PC-3 (cell line): ENCODE measurements around the gene FRZB. TPM values are rescaled to one million over a fixed set of nuclear protein-coding genes. Genes with fewer than 3 reads are reported as not detected.

ENCODE experiments used
- ATAC-seq: fragments of 200-7000 bp; cut with Tn5 transposase; 2 replicates; pipeline ENCODE4 v1.9.1; 2020; ENCODE audit warnings: mild to moderate bottlenecking, moderate library complexity
- BruUV-seq: library from RNA; stranded (reverse); fragments of 400-500 nt; replicated peaks from 2 replicates; lab custom pipeline; 2021; lab: Mats Ljungman, UMichigan
- CTCF ChIA-PET: fragments of 300-600 bp; sonication (Branson Sonifier 250); formaldehyde crosslinking; loops from one replicate; lab custom pipeline; 2022; ENCODE audit warnings: antibody characterized with exemption; lab: Charles Lee
- POLR2A ChIA-PET: fragments of 300-600 bp; sonication (Branson Sonifier 250); formaldehyde crosslinking; loops from one replicate; lab custom pipeline; 2022; ENCODE audit warnings: antibody characterized with exemption; ENCODE audit not compliant: unreplicated experiment; lab: Charles Lee
- DNase-seq: peaks from one replicate; pipeline ENCODE4 v3.0.0-alpha.2; 2015
- H2AFZ ChIP-seq: fragments of 300-600 bp; sonication (generic); 2 replicates; pipeline ENCODE4 v1.6.0; 2016; ENCODE audit warnings: antibody characterized with exemption, low read length
- H3F3A ChIP-seq: fragments of 300-600 bp; sonication (generic); one replicate; pipeline ENCODE4 v1.6.0; 2017; ENCODE audit warnings: antibody characterized with exemption, low read length, control low read depth, mild to moderate bottlenecking; ENCODE audit not compliant: unreplicated experiment
- H3K27ac ChIP-seq: fragments of 300-600 bp; sonication (generic); 2 replicates; pipeline ENCODE4 v1.5.1; 2016; ENCODE audit warnings: mild to moderate bottlenecking, low read length
- H3K27me3 ChIP-seq: fragments of 300-600 bp; sonication (generic); 2 replicates; pipeline ENCODE4 v1.6.1; 2016; ENCODE audit warnings: low read length, mixed read lengths
- H3K36me3 ChIP-seq: fragments of 300-600 bp; sonication (generic); 2 replicates; pipeline ENCODE4 v1.6.1; 2016; ENCODE audit warnings: low read depth, mixed run types, low read length, mixed read lengths
- H3K4me1 ChIP-seq: fragments of 300-600 bp; sonication (generic); 2 replicates; pipeline ENCODE4 v1.5.1; 2016; ENCODE audit warnings: low read length; ENCODE audit not compliant: insufficient read depth
- H3K4me2 ChIP-seq: fragments of 300-600 bp; sonication (generic); 2 replicates; pipeline ENCODE4 v1.6.0; 2016; ENCODE audit warnings: low read length
- H3K4me3 ChIP-seq: fragments of 300-600 bp; sonication (generic); 2 replicates; pipeline ENCODE4 v1.5.1; 2016; ENCODE audit warnings: mild to moderate bottlenecking, low read length, mixed read lengths
- H3K79me2 ChIP-seq: fragments of 300-600 bp; sonication (generic); 2 replicates; pipeline ENCODE4 v1.6.1; 2017; ENCODE audit warnings: low read length, mixed read lengths
- H3K9ac ChIP-seq: fragments of 300-600 bp; sonication (generic); 2 replicates; pipeline ENCODE4 v1.6.0; 2016; ENCODE audit warnings: mild to moderate bottlenecking, low read length
- H3K9me2 ChIP-seq: fragments of 300-600 bp; sonication (generic); replicated peaks from 2 replicates; pipeline ENCODE4 v1.6.1; 2016; ENCODE audit warnings: mixed run types, low read length, mixed read lengths
- H3K9me3 ChIP-seq: fragments of 300-600 bp; sonication (generic); 2 replicates; pipeline ENCODE4 v1.6.1; 2016; ENCODE audit warnings: low read length, mixed read lengths
- H4K20me1 ChIP-seq: fragments of 300-600 bp; sonication (generic); 2 replicates; pipeline ENCODE4 v1.6.1; 2016; ENCODE audit warnings: low read length, mixed read lengths
- CTCF ChIP-seq: fragments of 300-600 bp; sonication (generic); conservative IDR thresholded peaks from 2 replicates; pipeline ENCODE4 v1.5.1; 2017; ENCODE audit warnings: antibody characterized with exemption, low read depth, mild to moderate bottlenecking, low read length
- EZH2 ChIP-seq: fragments of 300-600 bp; sonication (generic); IDR thresholded peaks from one replicate; pipeline ENCODE4 v1.6.1; 2017; ENCODE audit warnings: antibody characterized with exemption, mild to moderate bottlenecking, low read length; ENCODE audit not compliant: unreplicated experiment
- EZH2phosphoT487 ChIP-seq: fragments of 300-600 bp; sonication (generic); IDR thresholded peaks from 2 replicates; pipeline ENCODE4 v1.6.1; 2018; ENCODE audit warnings: mild to moderate bottlenecking, antibody characterized with exemption, low read length, borderline replicate concordance
- intact Hi-C: fragments of 100-400 bp; cut with micrococcal nuclease; formaldehyde crosslinking; loops from 2 replicates; pipeline ENCODE4 v1.9.0; 2023
- total RNA-seq: library from RNA; depleted of rRNA; stranded (reverse); fragments of >200 nt; gene quantifications from 2 replicates; pipeline ENCODE4 v1.2.3, GENCODE V29; 2014

Gene FRZB
- total RNA-seq, 1 experiment from 2014 or later, result 0.11 TPM

DNA sequence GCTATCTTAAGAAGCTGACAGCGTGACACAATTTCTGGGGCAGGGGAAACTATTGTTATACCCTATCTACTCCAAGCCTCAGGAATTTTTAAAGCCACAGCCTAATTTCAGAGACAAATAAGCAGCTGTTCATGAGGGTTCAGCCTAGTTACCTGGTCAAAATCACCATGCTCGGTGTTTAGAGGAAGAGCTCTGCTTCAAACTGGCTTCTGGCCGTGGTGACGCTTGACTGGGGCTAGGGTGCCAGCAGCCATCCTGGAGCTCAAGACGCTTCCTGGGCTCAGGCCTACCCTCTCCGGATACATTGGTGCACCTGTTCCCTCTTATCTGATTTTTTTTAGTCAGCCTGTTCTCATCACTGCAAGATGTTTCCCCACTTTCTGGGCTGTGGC lies 41.7 kb downstream of the FRZB start:
- no peak for ATAC-seq
- POLR2A ChIA-PET, result no interaction called here

DNA sequence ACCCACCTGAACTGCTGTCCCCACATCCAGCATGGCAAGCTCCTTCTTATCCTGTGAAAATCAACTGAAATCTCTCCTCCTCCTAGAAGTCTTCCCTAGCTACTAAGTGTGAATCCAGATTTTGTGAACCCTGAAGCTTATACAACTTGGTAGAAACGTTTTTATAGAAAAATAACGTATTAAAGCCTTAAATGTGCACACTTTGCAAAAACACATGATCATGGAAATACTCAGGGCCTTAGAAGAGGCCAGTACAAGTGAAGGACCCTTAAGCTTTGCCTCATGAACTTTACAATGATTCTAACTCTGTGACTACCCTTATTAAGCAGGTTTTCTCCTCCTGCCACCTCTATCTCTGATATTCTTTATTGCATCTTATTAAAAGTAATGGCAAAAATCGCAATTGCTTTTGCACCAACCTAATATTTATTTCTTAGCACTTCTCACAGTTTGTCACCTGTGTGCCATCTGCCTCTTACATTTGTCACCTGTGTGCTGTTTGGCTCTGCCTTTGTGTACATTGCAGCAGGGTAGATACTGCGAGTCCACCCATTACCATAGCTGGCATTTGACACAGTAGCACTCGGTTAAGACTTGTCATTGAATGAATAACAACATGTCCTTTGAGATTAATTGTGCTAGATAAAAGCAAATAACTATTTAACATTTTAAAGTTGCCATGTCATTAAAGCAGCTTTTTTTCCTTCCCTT lies 42.2 kb downstream of the FRZB start:
- H3K9me3 ChIP-seq, result no peaks in the 10 kb centered on the region
- intact Hi-C loops, result no loop called here
- H3K79me2 ChIP-seq, result no peaks in the 10 kb centered on the region
- no peak overlapping the region for H2AFZ ChIP-seq
- DNase-seq, result no peak
- H3K9ac ChIP-seq, result no peak overlapping the region
- H4K20me1 ChIP-seq, result no peaks in the 10 kb centered on the region
- no peak overlapping the region for H3K27ac ChIP-seq
- ChIA-PET POLR2A (no interaction called here), CTCF (no interaction called here)
- BruUV-seq, result no TSS peak
- H3K9me2 ChIP-seq, result no peaks in the 10 kb centered on the region
- H3K27me3 ChIP-seq, result peaks cover 10% of the 10 kb centered on the region; the same call in 1 of the 2 replicates
- no peaks in the 10 kb centered on the region for H3F3A ChIP-seq
- H3K4me2 ChIP-seq, result no peak overlapping the region
- H3K4me3 ChIP-seq, result no peak overlapping the region
- no peaks in the 10 kb centered on the region for H3K36me3 ChIP-seq
- ATAC-seq, result no peak
- H3K4me1 ChIP-seq, result no peaks in the 10 kb centered on the region
- TF ChIP-seq EZH2phosphoT487 (no peak), EZH2 (no peak), CTCF (no peak)

More for the DNA sequence above, 41.7 kb downstream of the FRZB start:
- no peaks in the 10 kb centered on the region for H3K4me1 ChIP-seq
- CTCF ChIA-PET, result no interaction called here
- no peaks in the 10 kb centered on the region for H3K9me2 ChIP-seq
- H3K79me2 ChIP-seq, result no peaks in the 10 kb centered on the region
- H3K27ac ChIP-seq, result no peak overlapping the region
- H3F3A ChIP-seq, result no peaks in the 10 kb centered on the region
- DNase-seq, result no peak
- H2AFZ ChIP-seq, result no peak overlapping the region
- no peak overlapping the region for H3K9ac ChIP-seq
- no peaks in the 10 kb centered on the region for H3K9me3 ChIP-seq
- intact Hi-C loops, result no loop called here
- no peak overlapping the region for H3K4me3 ChIP-seq
- H3K4me2 ChIP-seq, result no peak overlapping the region
- no peaks in the 10 kb centered on the region for H3K36me3 ChIP-seq
- peaks cover 12% of the 10 kb centered on the region; the same call in 1 of the 2 replicates for H3K27me3 ChIP-seq
- TF ChIP-seq EZH2, result no peak
- no peak for TF ChIP-seq CTCF
- no peak for TF ChIP-seq EZH2phosphoT487
- no TSS peak for BruUV-seq
- H4K20me1 ChIP-seq, result no peaks in the 10 kb centered on the region

DNA sequence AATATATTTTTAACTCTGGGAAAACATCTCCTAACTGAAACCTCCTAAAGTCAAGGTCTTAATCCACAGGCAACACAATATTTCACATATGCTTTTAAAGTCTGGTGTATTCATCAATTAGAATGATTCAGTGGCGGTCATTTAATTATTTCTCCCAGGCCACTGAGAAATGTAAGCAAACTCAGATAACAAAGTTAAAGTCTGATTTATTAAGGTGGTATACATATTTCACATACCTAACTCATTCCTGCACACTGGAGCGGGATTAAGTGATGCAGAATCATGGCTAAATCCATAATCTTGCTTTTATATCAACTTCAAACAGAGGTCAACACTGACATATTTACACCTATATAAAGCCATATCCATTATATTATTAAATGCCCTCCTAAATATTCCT lies 43.7 kb downstream of the FRZB start:
- intact Hi-C loops, result no loop called here
- no peak for TF ChIP-seq CTCF
- no peak for TF ChIP-seq EZH2phosphoT487
- Histone ChIP-seq H3K9me3 (no peaks in the 10 kb centered on the region), H3K27ac (no peak overlapping the region), H4K20me1 (no peaks in the 10 kb centered on the region), H3K36me3 (no peaks in the 10 kb centered on the region), H3K27me3 (peaks cover 9% of the 10 kb centered on the region; the same call in 1 of the 2 replicates), H3F3A (no peaks in the 10 kb centered on the region), H3K79me2 (no peaks in the 10 kb centered on the region), H3K4me1 (no peaks in the 10 kb centered on the region), H3K9me2 (no peaks in the 10 kb centered on the region), H3K4me3 (no peak overlapping the region), H3K9ac (no peak overlapping the region), H2AFZ (no peak overlapping the region), H3K4me2 (no peak overlapping the region)
- no TSS peak for BruUV-seq
- DNase-seq (no peak), ATAC-seq (no peak)
- POLR2A ChIA-PET, result no interaction called here
- CTCF ChIA-PET, result no interaction called here
